HEK293 (cell line): Measurements from ENCODE around the gene ELOVL2.

Source experiments
- CTCF ChIA-PET: fragments of 350-600 bp; formaldehyde crosslinking; extraction: SDS; loops from one replicate; lab custom pipeline; 2021; ENCODE audit warnings: antibody characterized with exemption; lab: Yijun Ruan, JAX
- POLR2A ChIA-PET: fragments of 300-600 bp; formaldehyde crosslinking; extraction: SDS; loops from one replicate; lab custom pipeline; 2020; ENCODE audit warnings: antibody characterized with exemption, inconsistent platforms; lab: Yijun Ruan, JAX
- H3K27ac ChIP-seq: fragments of 200-500 bp; sonication (Bioruptor generic); 2 replicates; pipeline ENCODE4 v1.5.1; 2014; ENCODE audit warnings: low read depth, low read length, control low read depth, inconsistent platforms; ENCODE audit errors: extremely low read depth
- H3K36me3 ChIP-seq, 2 experiments: fragments of 200-500 bp in 1 of 2; sonication (Bioruptor generic) in 1 of 2; 1 replicate in 1 of 2; 2 replicates in 1 of 2; pipeline ENCODE4 v1.5.1; 2014 to 2017; ENCODE audit warnings: inconsistent platforms in 2 of 2, low read length in 2 of 2; ENCODE audit not compliant: control insufficient read depth in 2 of 2, insufficient read depth in 1 of 2
- H3K4me1 ChIP-seq: fragments of 200-500 bp; sonication (Bioruptor generic); 2 replicates; pipeline ENCODE4 v1.5.1; 2014; ENCODE audit warnings: mild to moderate bottlenecking, low read length, inconsistent platforms; ENCODE audit not compliant: control insufficient read depth, insufficient read depth
- H3K4me3 ChIP-seq: 2 replicates; pipeline ENCODE4 v1.5.1; 2011; ENCODE audit warnings: low read depth, mild to moderate bottlenecking, control low read depth, low read length, moderate library complexity
- H3K9me3 ChIP-seq: fragments of 200-500 bp; sonication (Bioruptor generic); 2 replicates; pipeline ENCODE4 v1.5.1; 2014; ENCODE audit warnings: low read depth, low read length, inconsistent platforms; ENCODE audit not compliant: control insufficient read depth, insufficient read depth
- GLI4 ChIP-seq: fragments of 450-650 bp; formaldehyde crosslinking; IDR thresholded peaks from 2 replicates; pipeline ENCODE4 v1.5.1; 2016; ENCODE audit warnings: missing biosample characterization, missing genetic modification characterization
- HOXA7 ChIP-seq: sonication (generic); formaldehyde crosslinking; IDR thresholded peaks from 2 replicates; pipeline ENCODE4 v1.8.1; 2022; ENCODE audit warnings: missing genetic modification reagents, borderline replicate concordance
- KLF9 ChIP-seq: fragments of 450-650 bp; formaldehyde crosslinking; IDR thresholded peaks from 2 replicates; pipeline ENCODE4 v1.5.1; 2016; ENCODE audit warnings: missing biosample characterization, missing genetic modification characterization, low read depth
- YY1 ChIP-seq: fragments of 450-650 bp; formaldehyde crosslinking; IDR thresholded peaks from 2 replicates; pipeline ENCODE4 v1.5.1; 2018; ENCODE audit warnings: missing biosample characterization, missing genetic modification characterization
- ZBTB8A ChIP-seq: fragments of 450-650 bp; formaldehyde crosslinking; IDR thresholded peaks from 2 replicates; pipeline ENCODE4 v1.5.1; 2016; ENCODE audit warnings: missing biosample characterization, missing genetic modification characterization
- ZEB2 ChIP-seq: fragments of 450-650 bp; formaldehyde crosslinking; IDR thresholded peaks from 2 replicates; pipeline ENCODE4 v1.5.1; 2016; ENCODE audit warnings: missing biosample characterization, missing genetic modification characterization
- ZNF211 ChIP-seq: fragments of 450-650 bp; formaldehyde crosslinking; IDR thresholded peaks from 2 replicates; pipeline ENCODE4 v1.5.1; 2016; ENCODE audit warnings: low read depth, missing biosample characterization, missing genetic modification characterization
- ZNF354C ChIP-seq: fragments of 450-650 bp; formaldehyde crosslinking; IDR thresholded peaks from 2 replicates; pipeline ENCODE4 v1.5.1; 2016; ENCODE audit warnings: missing biosample characterization, missing genetic modification characterization, low read depth, borderline replicate concordance
- ZNF37A ChIP-seq: fragments of 450-650 bp; IDR thresholded peaks from 2 replicates; pipeline ENCODE4 v1.5.1; 2018; ENCODE audit warnings: missing biosample characterization, missing genetic modification characterization
- ZNF560 ChIP-seq: fragments of 450-650 bp; formaldehyde crosslinking; IDR thresholded peaks from 2 replicates; pipeline ENCODE4 v1.5.1; 2017; ENCODE audit warnings: missing biosample characterization, missing genetic modification characterization, borderline replicate concordance
- ZNF571 ChIP-seq: fragments of 450-650 bp; formaldehyde crosslinking; IDR thresholded peaks from 2 replicates; pipeline ENCODE4 v1.5.0; 2017; ENCODE audit warnings: missing biosample characterization, missing genetic modification characterization
- ZNF626 ChIP-seq: fragments of 450-650 bp; sonication (Bioruptor Pico); formaldehyde crosslinking; IDR thresholded peaks from 2 replicates; pipeline ENCODE4 v1.5.1; 2018; ENCODE audit warnings: missing biosample characterization, missing genetic modification characterization, inconsistent platforms
- ZNF658 ChIP-seq: fragments of 450-650 bp; formaldehyde crosslinking; IDR thresholded peaks from 2 replicates; pipeline ENCODE4; 2016; ENCODE audit warnings: missing biosample characterization, missing genetic modification characterization
- TF ChIP-seq, protein P1 (sequence below): fragments of 450-650 bp; formaldehyde crosslinking; IDR thresholded peaks from 2 replicates; pipeline ENCODE4 v1.5.1; 2017; ENCODE audit warnings: missing biosample characterization, missing genetic modification characterization
- TF ChIP-seq, protein P2 (sequence below): fragments of 450-650 bp; formaldehyde crosslinking; IDR thresholded peaks from 2 replicates; pipeline ENCODE4 v1.5.1; 2016; ENCODE audit warnings: missing biosample characterization, missing genetic modification characterization
- TF ChIP-seq, protein P3 (sequence below): fragments of 450-650 bp; formaldehyde crosslinking; IDR thresholded peaks from 2 replicates; pipeline ENCODE4; 2016; ENCODE audit warnings: missing biosample characterization, missing genetic modification characterization
- TF ChIP-seq, protein P4 (sequence below): fragments of 450-650 bp; formaldehyde crosslinking; IDR thresholded peaks from 2 replicates; pipeline ENCODE4 v1.5.1; 2016; ENCODE audit warnings: missing biosample characterization, missing genetic modification characterization
- TF ChIP-seq, protein P5 (sequence below): fragments of 450-650 bp; IDR thresholded peaks from 2 replicates; pipeline ENCODE4 v1.5.1; 2018; ENCODE audit warnings: missing biosample characterization, mild to moderate bottlenecking, missing genetic modification characterization
- TF ChIP-seq, protein P6 (sequence below): fragments of 450-650 bp; formaldehyde crosslinking; IDR thresholded peaks from 2 replicates; pipeline ENCODE4 v1.5.1; 2016; ENCODE audit warnings: missing biosample characterization, missing genetic modification characterization
- TF ChIP-seq, protein P7 (sequence below): fragments of 450-650 bp; formaldehyde crosslinking; IDR thresholded peaks from 2 replicates; pipeline ENCODE4 v1.5.1; 2016; ENCODE audit warnings: missing biosample characterization, missing genetic modification characterization

Gene ELOVL2

DNA sequence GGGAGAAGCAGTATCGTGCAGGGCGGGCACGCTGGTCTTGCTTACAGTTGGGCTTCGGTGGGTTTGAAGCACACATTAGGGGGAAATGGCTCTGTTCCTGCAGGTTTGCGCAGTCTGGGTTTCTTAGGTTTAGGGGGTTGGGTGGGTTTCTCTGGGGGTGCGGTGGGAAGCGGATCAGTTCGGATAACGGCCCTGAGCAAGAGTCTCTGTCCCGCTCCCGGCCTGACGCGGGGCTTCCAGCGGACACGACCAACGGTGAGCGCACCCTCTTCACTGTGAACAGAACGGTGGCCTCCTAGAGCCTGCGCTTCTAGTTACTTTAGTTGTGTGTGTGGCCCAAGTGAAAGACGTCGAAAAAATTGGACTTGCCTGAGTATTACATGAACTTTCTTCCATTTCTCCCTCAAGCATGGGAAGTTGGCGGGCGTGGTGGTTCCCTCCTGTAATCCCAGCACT, 635 bp upstream of the ELOVL2 start (continued):
- TF ChIP-seq ZNF658 (tag by site-specific recombination): no peak
- TF ChIP-seq ZNF354C (tag by site-specific recombination): no peak
- TF ChIP-seq, protein P1, sequence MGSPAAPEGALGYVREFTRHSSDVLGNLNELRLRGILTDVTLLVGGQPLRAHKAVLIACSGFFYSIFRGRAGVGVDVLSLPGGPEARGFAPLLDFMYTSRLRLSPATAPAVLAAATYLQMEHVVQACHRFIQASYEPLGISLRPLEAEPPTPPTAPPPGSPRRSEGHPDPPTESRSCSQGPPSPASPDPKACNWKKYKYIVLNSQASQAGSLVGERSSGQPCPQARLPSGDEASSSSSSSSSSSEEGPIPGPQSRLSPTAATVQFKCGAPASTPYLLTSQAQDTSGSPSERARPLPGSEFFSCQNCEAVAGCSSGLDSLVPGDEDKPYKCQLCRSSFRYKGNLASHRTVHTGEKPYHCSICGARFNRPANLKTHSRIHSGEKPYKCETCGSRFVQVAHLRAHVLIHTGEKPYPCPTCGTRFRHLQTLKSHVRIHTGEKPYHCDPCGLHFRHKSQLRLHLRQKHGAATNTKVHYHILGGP (tag by site-specific recombination): no peak
- TF ChIP-seq, protein P2, sequence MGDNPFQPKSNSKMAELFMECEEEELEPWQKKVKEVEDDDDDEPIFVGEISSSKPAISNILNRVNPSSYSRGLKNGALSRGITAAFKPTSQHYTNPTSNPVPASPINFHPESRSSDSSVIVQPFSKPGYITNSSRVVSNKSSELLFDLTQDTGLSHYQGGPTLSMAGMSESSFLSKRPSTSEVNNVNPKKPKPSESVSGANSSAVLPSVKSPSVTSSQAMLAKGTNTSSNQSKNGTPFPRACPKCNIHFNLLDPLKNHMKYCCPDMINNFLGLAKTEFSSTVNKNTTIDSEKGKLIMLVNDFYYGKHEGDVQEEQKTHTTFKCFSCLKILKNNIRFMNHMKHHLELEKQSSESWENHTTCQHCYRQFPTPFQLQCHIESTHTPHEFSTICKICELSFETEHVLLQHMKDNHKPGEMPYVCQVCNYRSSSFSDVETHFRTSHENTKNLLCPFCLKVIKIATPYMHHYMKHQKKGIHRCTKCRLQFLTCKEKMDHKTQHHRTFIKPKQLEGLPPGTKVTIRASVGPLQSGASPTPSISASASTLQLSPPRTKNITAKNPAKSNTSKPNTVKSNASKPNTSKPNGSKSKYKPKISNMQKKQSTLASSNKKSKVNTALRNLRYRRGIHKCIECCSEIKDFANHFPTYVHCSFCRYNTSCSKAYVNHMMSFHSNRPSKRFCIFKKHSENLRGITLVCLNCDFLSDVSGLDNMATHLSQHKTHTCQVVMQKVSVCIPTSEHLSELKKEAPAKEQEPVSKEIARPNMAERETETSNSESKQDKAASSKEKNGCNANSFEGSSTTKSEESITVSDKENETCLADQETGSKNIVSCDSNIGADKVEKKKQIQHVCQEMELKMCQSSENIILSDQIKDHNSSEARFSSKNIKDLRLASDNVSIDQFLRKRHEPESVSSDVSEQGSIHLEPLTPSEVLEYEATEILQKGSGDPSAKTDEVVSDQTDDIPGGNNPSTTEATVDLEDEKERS (tag by site-specific recombination): peak; percentile 74; the same call in 1 of the 2 replicates
- TF ChIP-seq, protein P3, sequence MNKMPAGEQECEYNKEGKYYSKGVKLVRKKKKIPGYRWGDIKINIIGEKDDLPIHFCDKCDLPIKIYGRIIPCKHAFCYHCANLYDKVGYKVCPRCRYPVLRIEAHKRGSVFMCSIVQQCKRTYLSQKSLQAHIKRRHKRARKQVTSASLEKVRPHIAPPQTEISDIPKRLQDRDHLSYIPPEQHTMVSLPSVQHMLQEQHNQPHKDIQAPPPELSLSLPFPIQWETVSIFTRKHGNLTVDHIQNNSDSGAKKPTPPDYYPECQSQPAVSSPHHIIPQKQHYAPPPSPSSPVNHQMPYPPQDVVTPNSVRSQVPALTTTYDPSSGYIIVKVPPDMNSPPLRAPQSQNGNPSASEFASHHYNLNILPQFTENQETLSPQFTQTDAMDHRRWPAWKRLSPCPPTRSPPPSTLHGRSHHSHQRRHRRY (tag by site-specific recombination): no peak
- TF ChIP-seq, protein P4, sequence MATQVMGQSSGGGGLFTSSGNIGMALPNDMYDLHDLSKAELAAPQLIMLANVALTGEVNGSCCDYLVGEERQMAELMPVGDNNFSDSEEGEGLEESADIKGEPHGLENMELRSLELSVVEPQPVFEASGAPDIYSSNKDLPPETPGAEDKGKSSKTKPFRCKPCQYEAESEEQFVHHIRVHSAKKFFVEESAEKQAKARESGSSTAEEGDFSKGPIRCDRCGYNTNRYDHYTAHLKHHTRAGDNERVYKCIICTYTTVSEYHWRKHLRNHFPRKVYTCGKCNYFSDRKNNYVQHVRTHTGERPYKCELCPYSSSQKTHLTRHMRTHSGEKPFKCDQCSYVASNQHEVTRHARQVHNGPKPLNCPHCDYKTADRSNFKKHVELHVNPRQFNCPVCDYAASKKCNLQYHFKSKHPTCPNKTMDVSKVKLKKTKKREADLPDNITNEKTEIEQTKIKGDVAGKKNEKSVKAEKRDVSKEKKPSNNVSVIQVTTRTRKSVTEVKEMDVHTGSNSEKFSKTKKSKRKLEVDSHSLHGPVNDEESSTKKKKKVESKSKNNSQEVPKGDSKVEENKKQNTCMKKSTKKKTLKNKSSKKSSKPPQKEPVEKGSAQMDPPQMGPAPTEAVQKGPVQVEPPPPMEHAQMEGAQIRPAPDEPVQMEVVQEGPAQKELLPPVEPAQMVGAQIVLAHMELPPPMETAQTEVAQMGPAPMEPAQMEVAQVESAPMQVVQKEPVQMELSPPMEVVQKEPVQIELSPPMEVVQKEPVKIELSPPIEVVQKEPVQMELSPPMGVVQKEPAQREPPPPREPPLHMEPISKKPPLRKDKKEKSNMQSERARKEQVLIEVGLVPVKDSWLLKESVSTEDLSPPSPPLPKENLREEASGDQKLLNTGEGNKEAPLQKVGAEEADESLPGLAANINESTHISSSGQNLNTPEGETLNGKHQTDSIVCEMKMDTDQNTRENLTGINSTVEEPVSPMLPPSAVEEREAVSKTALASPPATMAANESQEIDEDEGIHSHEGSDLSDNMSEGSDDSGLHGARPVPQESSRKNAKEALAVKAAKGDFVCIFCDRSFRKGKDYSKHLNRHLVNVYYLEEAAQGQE (tag by site-specific recombination): no peak
- TF ChIP-seq, protein P5, sequence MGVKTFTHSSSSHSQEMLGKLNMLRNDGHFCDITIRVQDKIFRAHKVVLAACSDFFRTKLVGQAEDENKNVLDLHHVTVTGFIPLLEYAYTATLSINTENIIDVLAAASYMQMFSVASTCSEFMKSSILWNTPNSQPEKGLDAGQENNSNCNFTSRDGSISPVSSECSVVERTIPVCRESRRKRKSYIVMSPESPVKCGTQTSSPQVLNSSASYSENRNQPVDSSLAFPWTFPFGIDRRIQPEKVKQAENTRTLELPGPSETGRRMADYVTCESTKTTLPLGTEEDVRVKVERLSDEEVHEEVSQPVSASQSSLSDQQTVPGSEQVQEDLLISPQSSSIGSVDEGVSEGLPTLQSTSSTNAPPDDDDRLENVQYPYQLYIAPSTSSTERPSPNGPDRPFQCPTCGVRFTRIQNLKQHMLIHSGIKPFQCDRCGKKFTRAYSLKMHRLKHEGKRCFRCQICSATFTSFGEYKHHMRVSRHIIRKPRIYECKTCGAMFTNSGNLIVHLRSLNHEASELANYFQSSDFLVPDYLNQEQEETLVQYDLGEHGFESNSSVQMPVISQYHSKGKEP (tag by site-specific recombination): no peak

DNA sequence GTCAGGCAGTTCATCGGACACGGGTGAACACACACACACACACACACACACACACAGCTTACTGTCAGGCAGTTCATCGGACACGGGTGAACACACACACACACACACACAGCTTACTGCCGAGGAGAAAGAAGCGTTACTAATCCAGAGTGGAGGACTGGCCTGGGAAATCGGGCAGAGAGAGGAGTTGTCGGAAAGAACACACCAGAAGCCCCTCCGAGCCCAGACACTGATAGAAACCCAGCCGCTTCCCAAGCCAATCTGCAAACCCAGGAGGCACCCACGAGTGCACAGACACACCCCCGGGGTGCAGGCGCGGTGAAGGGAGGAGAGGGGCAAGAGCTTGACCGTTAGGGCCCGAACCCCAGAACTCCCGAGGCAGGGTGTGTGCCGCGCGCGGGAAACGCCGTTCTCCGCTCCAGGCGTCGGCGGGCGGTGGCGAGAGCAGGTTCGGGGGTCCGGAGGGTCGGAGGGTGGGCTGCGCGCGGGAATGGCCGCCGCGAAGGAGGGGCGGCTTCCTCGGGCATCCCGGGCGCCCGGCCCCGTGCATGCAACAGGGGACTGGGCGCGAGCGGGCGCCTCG, 636 bp downstream of the ELOVL2 start:
- peaks cover 13% of the 10 kb centered on the region; the same call in 1 of the 2 replicates for H3K4me1 ChIP-seq
- no peaks in the 10 kb centered on the region for H3K9me3 ChIP-seq
- H3K27ac ChIP-seq: peak overlapping the region; percentile 71; the same call in 1 of the 2 replicates
- ChIA-PET CTCF (interaction anchor here (0.6 to 6.4 kb wide), 14 partner anchors 9 to 532 kb away, joined by 3 to 29 read pairs (median 4); no protein-coding TSS in a partner anchor), POLR2A (interaction anchor here (1.5 kb wide), 1 partner anchor 10 kb away, joined by 4 read pairs; no protein-coding TSS in a partner anchor)
- H3K4me3 ChIP-seq: peak overlapping the region; percentile 75
- no peaks in the 10 kb centered on the region for H3K36me3 ChIP-seq
- TF ChIP-seq ZEB2 (tag by site-specific recombination) (peak; percentile 60), ZNF560 (no peak), YY1 (tag by site-specific recombination) (no peak), HOXA7 (CRISPR knock-in tag) (no peak), ZNF571 (tag by site-specific recombination) (no peak), ZNF211 (tag by site-specific recombination) (no peak), ZNF37A (tag by site-specific recombination) (no peak), GLI4 (tag by site-specific recombination) (peak; percentile 75), ZBTB8A (tag by site-specific recombination) (peak; percentile 91), KLF9 (tag by site-specific recombination) (peak; percentile 78), ZNF626 (tag by site-specific recombination) (no peak)
- TF ChIP-seq, protein P6, sequence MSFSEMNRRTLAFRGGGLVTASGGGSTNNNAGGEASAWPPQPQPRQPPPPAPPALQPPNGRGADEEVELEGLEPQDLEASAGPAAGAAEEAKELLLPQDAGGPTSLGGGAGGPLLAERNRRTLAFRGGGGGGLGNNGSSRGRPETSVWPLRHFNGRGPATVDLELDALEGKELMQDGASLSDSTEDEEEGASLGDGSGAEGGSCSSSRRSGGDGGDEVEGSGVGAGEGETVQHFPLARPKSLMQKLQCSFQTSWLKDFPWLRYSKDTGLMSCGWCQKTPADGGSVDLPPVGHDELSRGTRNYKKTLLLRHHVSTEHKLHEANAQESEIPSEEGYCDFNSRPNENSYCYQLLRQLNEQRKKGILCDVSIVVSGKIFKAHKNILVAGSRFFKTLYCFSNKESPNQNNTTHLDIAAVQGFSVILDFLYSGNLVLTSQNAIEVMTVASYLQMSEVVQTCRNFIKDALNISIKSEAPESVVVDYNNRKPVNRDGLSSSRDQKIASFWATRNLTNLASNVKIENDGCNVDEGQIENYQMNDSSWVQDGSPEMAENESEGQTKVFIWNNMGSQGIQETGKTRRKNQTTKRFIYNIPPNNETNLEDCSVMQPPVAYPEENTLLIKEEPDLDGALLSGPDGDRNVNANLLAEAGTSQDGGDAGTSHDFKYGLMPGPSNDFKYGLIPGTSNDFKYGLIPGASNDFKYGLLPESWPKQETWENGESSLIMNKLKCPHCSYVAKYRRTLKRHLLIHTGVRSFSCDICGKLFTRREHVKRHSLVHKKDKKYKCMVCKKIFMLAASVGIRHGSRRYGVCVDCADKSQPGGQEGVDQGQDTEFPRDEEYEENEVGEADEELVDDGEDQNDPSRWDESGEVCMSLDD (tag by site-specific recombination): no peak; the same call in 1 of the 2 replicates
- TF ChIP-seq, protein P7, sequence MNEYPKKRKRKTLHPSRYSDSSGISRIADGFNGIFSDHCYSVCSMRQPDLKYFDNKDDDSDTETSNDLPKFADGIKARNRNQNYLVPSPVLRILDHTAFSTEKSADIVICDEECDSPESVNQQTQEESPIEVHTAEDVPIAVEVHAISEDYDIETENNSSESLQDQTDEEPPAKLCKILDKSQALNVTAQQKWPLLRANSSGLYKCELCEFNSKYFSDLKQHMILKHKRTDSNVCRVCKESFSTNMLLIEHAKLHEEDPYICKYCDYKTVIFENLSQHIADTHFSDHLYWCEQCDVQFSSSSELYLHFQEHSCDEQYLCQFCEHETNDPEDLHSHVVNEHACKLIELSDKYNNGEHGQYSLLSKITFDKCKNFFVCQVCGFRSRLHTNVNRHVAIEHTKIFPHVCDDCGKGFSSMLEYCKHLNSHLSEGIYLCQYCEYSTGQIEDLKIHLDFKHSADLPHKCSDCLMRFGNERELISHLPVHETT (tag by site-specific recombination): 0 out of 2 replicates have a peak, but pooled peaks have one; percentile 11
